H9 (cell line): ENCODE results near the gene BPIFB1. TPM values are rescaled to one million over a fixed set of nuclear protein-coding genes. Genes with fewer than 3 reads are reported as not detected.

Experiments used
- DNase-seq: peaks from one replicate; pipeline ENCODE4 v3.0.0-alpha.2; 2017
- H2AFZ ChIP-seq: one replicate; pipeline ENCODE4 v1.6.1; 2013; ENCODE audit warnings: mild to moderate bottlenecking, low read length, control low read depth, moderate library complexity
- H2AK5ac ChIP-seq: 2 replicates; pipeline ENCODE4 v1.6.1; 2013; ENCODE audit warnings: low read length, control low read depth, mixed read lengths; ENCODE audit not compliant: insufficient read length
- H2BK120ac ChIP-seq: one replicate; pipeline ENCODE4 v1.6.1; 2013; ENCODE audit warnings: low read depth, mild to moderate bottlenecking, low read length, control low read depth, inconsistent platforms; ENCODE audit not compliant: poor library complexity, severe bottlenecking
- H2BK12ac ChIP-seq: 2 replicates; pipeline ENCODE4 v1.6.1; 2013; ENCODE audit warnings: low read length, control low read depth, mixed read lengths, low read depth; ENCODE audit not compliant: insufficient read length
- H2BK15ac ChIP-seq: 2 replicates; pipeline ENCODE4 v1.6.1; 2013; ENCODE audit warnings: low read depth, low read length, control low read depth
- H2BK20ac ChIP-seq: one replicate; pipeline ENCODE4 v1.6.1; 2013; ENCODE audit warnings: low read depth, mild to moderate bottlenecking, low read length, control low read depth, inconsistent platforms; ENCODE audit not compliant: poor library complexity, severe bottlenecking
- H2BK5ac ChIP-seq: 2 replicates; pipeline ENCODE4 v1.6.1; 2013; ENCODE audit warnings: low read length, control low read depth, mixed read lengths; ENCODE audit not compliant: insufficient read length
- H3K14ac ChIP-seq: 2 replicates; pipeline ENCODE4 v1.6.1; 2013; ENCODE audit warnings: low read length, control low read depth; ENCODE audit not compliant: insufficient read depth
- H3K18ac ChIP-seq: 2 replicates; pipeline ENCODE4 v1.6.1; 2013; ENCODE audit warnings: low read depth, mild to moderate bottlenecking, mixed read lengths, low read length, control low read depth; ENCODE audit not compliant: insufficient read length
- H3K23ac ChIP-seq: 2 replicates; pipeline ENCODE4 v1.6.1; 2013; ENCODE audit warnings: low read length, control low read depth, mixed read lengths, low read depth; ENCODE audit not compliant: insufficient read length
- H3K23me2 ChIP-seq: 2 replicates; pipeline ENCODE4 v1.6.1; 2013; ENCODE audit warnings: low read depth, mild to moderate bottlenecking, mixed read lengths, low read length, control low read depth; ENCODE audit not compliant: insufficient read length, poor library complexity, severe bottlenecking
- H3K27ac ChIP-seq: 2 replicates; pipeline ENCODE4 v1.5.1; 2013; ENCODE audit warnings: low read length, control low read depth, mixed read lengths, low read depth; ENCODE audit not compliant: insufficient read length
- H3K27me3 ChIP-seq: 2 replicates; pipeline ENCODE4 v1.6.1; 2013; ENCODE audit warnings: low read length, control low read depth, inconsistent platforms; ENCODE audit not compliant: insufficient read depth
- H3K4ac ChIP-seq: 2 replicates; pipeline ENCODE4 v1.6.1; 2013; ENCODE audit warnings: low read depth, mild to moderate bottlenecking, control low read depth, inconsistent platforms, low read length, moderate library complexity
- H3K4me1 ChIP-seq: 2 replicates; pipeline ENCODE4 v1.6.1; 2013; ENCODE audit warnings: low read length, control low read depth, inconsistent platforms; ENCODE audit not compliant: insufficient read depth
- H3K4me2 ChIP-seq: 2 replicates; pipeline ENCODE4 v1.6.1; 2013; ENCODE audit warnings: low read length, control low read depth, mixed read lengths; ENCODE audit not compliant: insufficient read length, insufficient read depth
- H3K56ac ChIP-seq: 2 replicates; pipeline ENCODE4 v1.6.1; 2013; ENCODE audit warnings: low read depth, mild to moderate bottlenecking, mixed read lengths, low read length, control low read depth; ENCODE audit not compliant: insufficient read length
- H3K79me1 ChIP-seq: 2 replicates; pipeline ENCODE4 v1.6.1; 2013; ENCODE audit warnings: low read depth, mild to moderate bottlenecking, moderate library complexity, low read length, control low read depth, inconsistent platforms; ENCODE audit not compliant: insufficient read depth, poor library complexity, severe bottlenecking
- H3K79me2 ChIP-seq: 2 replicates; pipeline ENCODE4 v1.6.1; 2013; ENCODE audit warnings: low read length, control low read depth, inconsistent platforms; ENCODE audit not compliant: insufficient read depth
- H3K9ac ChIP-seq: 2 replicates; pipeline ENCODE4 v1.6.1; 2013; ENCODE audit warnings: low read length, control low read depth, mixed read lengths; ENCODE audit not compliant: insufficient read length; ENCODE audit errors: extremely low read depth
- H3K9me3 ChIP-seq: one replicate; pipeline ENCODE4 v1.6.1; 2013; ENCODE audit warnings: low read depth, low read length, inconsistent platforms; ENCODE audit not compliant: control insufficient read depth
- H3T11ph ChIP-seq: one replicate; pipeline ENCODE4 v1.6.1; 2013; ENCODE audit warnings: mild to moderate bottlenecking, low read length, control low read depth, inconsistent platforms
- H4K20me1 ChIP-seq: one replicate; pipeline ENCODE4 v1.6.1; 2013; ENCODE audit not compliant: control insufficient read depth, insufficient read length, insufficient read depth
- H4K5ac ChIP-seq: 2 replicates; pipeline ENCODE4 v1.6.1; 2013; ENCODE audit warnings: low read depth, mild to moderate bottlenecking, mixed read lengths, low read length, control low read depth; ENCODE audit not compliant: insufficient read length
- H4K8ac ChIP-seq: replicated peaks from 2 replicates; pipeline ENCODE4 v1.6.1; 2013; ENCODE audit warnings: low read length, control low read depth, mixed read lengths, low read depth; ENCODE audit not compliant: insufficient read length
- H4K91ac ChIP-seq: 2 replicates; pipeline ENCODE4 v1.6.1; 2013; ENCODE audit warnings: low read depth, mild to moderate bottlenecking, moderate library complexity, mixed read lengths, low read length, control low read depth; ENCODE audit not compliant: insufficient read length
- H3K27ac Mint-ChIP-seq, 3 experiments: 2 replicates in 2 of 3; 3 replicates in 1 of 3; pipeline ENCODE4 v1.8.0; 2020 to 2021; ENCODE audit warnings: mixed read lengths in 3 of 3, mild to moderate bottlenecking in 1 of 3, moderate library complexity in 1 of 3
- H3K27me3 Mint-ChIP-seq: 2 replicates; pipeline ENCODE4 v1.8.0; 2021; ENCODE audit warnings: low read depth, mild to moderate bottlenecking, moderate library complexity, mixed read lengths
- H3K36me3 Mint-ChIP-seq, 3 experiments: 2 replicates in 2 of 3; 3 replicates in 1 of 3; pipeline ENCODE4 v1.8.0; 2020 to 2021; ENCODE audit warnings: low read depth in 3 of 3, mixed read lengths in 3 of 3; ENCODE audit not compliant: insufficient read depth in 1 of 3
- H3K4me1 Mint-ChIP-seq, 2 experiments: 2 replicates each; pipeline ENCODE4 v1.8.0; 2020; ENCODE audit warnings: mixed read lengths in 2 of 2
- H3K4me3 Mint-ChIP-seq, 2 experiments: 2 replicates in 1 of 2; 3 replicates in 1 of 2; pipeline ENCODE4 v1.8.0; 2020 to 2021; ENCODE audit warnings: mild to moderate bottlenecking in 2 of 2, mixed read lengths in 2 of 2, moderate library complexity in 1 of 2
- H3K9me3 Mint-ChIP-seq, 2 experiments: 2 replicates in 1 of 2; 3 replicates in 1 of 2; pipeline ENCODE4 v1.8.0; 2020; ENCODE audit warnings: mild to moderate bottlenecking in 2 of 2, mixed read lengths in 2 of 2, moderate library complexity in 1 of 2
- total RNA-seq: library from RNA; stranded (reverse); gene quantifications from 2 replicates; pipeline ENCODE4 v1.2.1, GENCODE V29; 2021
- TF ChIP-seq, protein P1 (sequence below): fragments of 200-600 bp; sonication (generic); conservative IDR thresholded peaks from 3 replicates; pipeline ENCODE4 v1.8.0; 2021; ENCODE audit warnings: antibody characterized with exemption, mild to moderate bottlenecking

Gene BPIFB1
- total RNA-seq, 1 experiment from 2014 or later, result not detected

DNA sequence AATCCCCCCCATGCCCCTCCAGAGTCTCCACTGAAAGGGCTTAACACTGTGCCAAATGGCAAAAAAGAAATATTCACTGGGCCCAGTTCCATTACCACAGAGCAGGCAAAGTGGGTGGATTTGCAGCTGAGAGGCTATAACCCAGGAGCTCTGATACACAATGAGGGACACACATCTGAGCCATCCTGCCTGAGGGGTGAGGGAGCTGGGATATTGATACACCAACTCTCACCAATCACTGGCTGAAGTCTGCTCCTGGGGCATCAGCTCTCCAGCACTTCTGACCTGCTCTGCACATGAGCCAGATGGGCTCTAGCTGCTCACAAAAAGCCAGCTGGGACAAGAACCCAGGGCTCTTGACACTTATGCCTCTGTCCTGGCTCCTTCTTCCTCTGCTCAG is 4.9 kb downstream of the BPIFB1 start:
- H3K9me3 ChIP-seq, result no peaks in the 10 kb centered on the region
- Mint-ChIP-seq H3K9me3 (no peaks in the 10 kb centered on the region), H3K27me3 (peaks cover 20% of the 10 kb centered on the region), H3K4me1 (peaks cover 7 to 12% of the 10 kb centered on the region in 2 experiments), H3K27ac (no peak overlapping the region), H3K4me3 (no peak overlapping the region), H3K36me3 (no peaks in the 10 kb centered on the region)
- H3K4me1 ChIP-seq, result no peaks in the 10 kb centered on the region
- no peak overlapping the region for H3K27ac ChIP-seq
- no peak overlapping the region for H2AK5ac ChIP-seq
- H3K4ac ChIP-seq, result no peak overlapping the region
- H4K20me1 ChIP-seq, result no peaks in the 10 kb centered on the region
- no peak overlapping the region for H2BK5ac ChIP-seq
- H2AFZ ChIP-seq, result no peak overlapping the region
- no peak overlapping the region for H3T11ph ChIP-seq
- no peaks in the 10 kb centered on the region for H3K79me2 ChIP-seq
- no peak overlapping the region for H3K56ac ChIP-seq
- no peak overlapping the region for H2BK12ac ChIP-seq
- no peak overlapping the region for H3K23ac ChIP-seq
- H2BK20ac ChIP-seq, result no peak overlapping the region
- no peak overlapping the region for H3K4me2 ChIP-seq
- no peak overlapping the region for H3K14ac ChIP-seq
- no peak for DNase-seq
- no peak overlapping the region for H4K5ac ChIP-seq
- H2BK15ac ChIP-seq, result no peak overlapping the region
- H2BK120ac ChIP-seq, result no peak overlapping the region
- no peak overlapping the region for H3K18ac ChIP-seq
- H4K8ac ChIP-seq, result no peak overlapping the region
- no peak overlapping the region for H4K91ac ChIP-seq
- H3K79me1 ChIP-seq, result no peaks in the 10 kb centered on the region
- no peak overlapping the region for H3K9ac ChIP-seq
- TF ChIP-seq, protein P1, sequence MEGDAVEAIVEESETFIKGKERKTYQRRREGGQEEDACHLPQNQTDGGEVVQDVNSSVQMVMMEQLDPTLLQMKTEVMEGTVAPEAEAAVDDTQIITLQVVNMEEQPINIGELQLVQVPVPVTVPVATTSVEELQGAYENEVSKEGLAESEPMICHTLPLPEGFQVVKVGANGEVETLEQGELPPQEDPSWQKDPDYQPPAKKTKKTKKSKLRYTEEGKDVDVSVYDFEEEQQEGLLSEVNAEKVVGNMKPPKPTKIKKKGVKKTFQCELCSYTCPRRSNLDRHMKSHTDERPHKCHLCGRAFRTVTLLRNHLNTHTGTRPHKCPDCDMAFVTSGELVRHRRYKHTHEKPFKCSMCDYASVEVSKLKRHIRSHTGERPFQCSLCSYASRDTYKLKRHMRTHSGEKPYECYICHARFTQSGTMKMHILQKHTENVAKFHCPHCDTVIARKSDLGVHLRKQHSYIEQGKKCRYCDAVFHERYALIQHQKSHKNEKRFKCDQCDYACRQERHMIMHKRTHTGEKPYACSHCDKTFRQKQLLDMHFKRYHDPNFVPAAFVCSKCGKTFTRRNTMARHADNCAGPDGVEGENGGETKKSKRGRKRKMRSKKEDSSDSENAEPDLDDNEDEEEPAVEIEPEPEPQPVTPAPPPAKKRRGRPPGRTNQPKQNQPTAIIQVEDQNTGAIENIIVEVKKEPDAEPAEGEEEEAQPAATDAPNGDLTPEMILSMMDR, result no peak
- no peaks in the 10 kb centered on the region for H3K23me2 ChIP-seq
- no peaks in the 10 kb centered on the region for H3K27me3 ChIP-seq
